ENCODE data around the gene ZMYND8. TPM values are rescaled to one million over a fixed set of nuclear protein-coding genes. Genes with fewer than 3 reads are reported as not detected.

The ZMYND8 gene
- total RNA-seq, 1 donor from 2014 or later = 19.2 TPM

GRCh38 chr20:47235111-47235510 is 121.4 kb downstream of the ZMYND8 start:
- peaks cover 4% of the 10 kb centered on the region for H3K36me3 ChIP-seq (ENCODE audit: control insufficient read depth, insufficient read depth, low read length)
- TF ChIP-seq CTCF (IDR thresholded peaks at IDR 0.05; ENCODE audit: insufficient read depth, low read length, poor library complexity, severe bottlenecking) = no peak
- no peak for DNase-seq (ENCODE audit: low read depth)

GRCh38 chr20:47233333-47234188 is 122.9 kb downstream of the ZMYND8 start:
- Histone ChIP-seq H3K36me3 (ENCODE audit: control insufficient read depth, insufficient read depth, low read length) (peaks cover 4% of the 10 kb centered on the region), H3K4me3 (ENCODE audit: low read depth, low read length) (no peak overlapping the region), H3K27me3 (ENCODE audit: control insufficient read depth, insufficient read depth, low read length) (no peaks in the 10 kb centered on the region)
- no peak for DNase-seq (ENCODE audit: low read depth)
- TF ChIP-seq CTCF (IDR thresholded peaks at IDR 0.05; ENCODE audit: insufficient read depth, low read length, poor library complexity, severe bottlenecking) = no peak

More at GRCh38 chr20:47235111-47235510, 121.4 kb downstream of the ZMYND8 start:
- H3K27me3 ChIP-seq (ENCODE audit: control insufficient read depth, insufficient read depth, low read length) = no peaks in the 10 kb centered on the region
- H3K4me3 ChIP-seq (ENCODE audit: low read depth, low read length) = no peak overlapping the region

GRCh38 chr20:47232518-47232917 is 124.0 kb downstream of the ZMYND8 start:
- peaks cover 4% of the 10 kb centered on the region for H3K36me3 ChIP-seq (ENCODE audit: control insufficient read depth, insufficient read depth, low read length)
- no peak overlapping the region for H3K4me3 ChIP-seq (ENCODE audit: low read depth, low read length)
- no peak for TF ChIP-seq CTCF (IDR thresholded peaks at IDR 0.05; ENCODE audit: insufficient read depth, low read length, poor library complexity, severe bottlenecking)
- no peaks in the 10 kb centered on the region for H3K27me3 ChIP-seq (ENCODE audit: control insufficient read depth, insufficient read depth, low read length)
- DNase-seq (ENCODE audit: low read depth) = no peak

GRCh38 chr20:47231382-47232039 is 125.0 kb downstream of the ZMYND8 start:
- H3K27me3 ChIP-seq (ENCODE audit: control insufficient read depth, insufficient read depth, low read length) = no peaks in the 10 kb centered on the region
- TF ChIP-seq CTCF (IDR thresholded peaks at IDR 0.05; ENCODE audit: insufficient read depth, low read length, poor library complexity, severe bottlenecking) = no peak
- DNase-seq (ENCODE audit: low read depth) = no peak
- H3K4me3 ChIP-seq (ENCODE audit: low read depth, low read length) = no peak overlapping the region
- H3K36me3 ChIP-seq (ENCODE audit: control insufficient read depth, insufficient read depth, low read length) = peaks cover 7% of the 10 kb centered on the region

- no peak for DNase-seq (ENCODE audit: low read depth)
- TF ChIP-seq CTCF (IDR thresholded peaks at IDR 0.05; ENCODE audit: insufficient read depth, low read length, poor library complexity, severe bottlenecking) = no peak
- H3K36me3 ChIP-seq (ENCODE audit: control insufficient read depth, insufficient read depth, low read length) = peaks cover 6% of the 10 kb centered on the region
Observed at GRCh38 chr20:47230811-47231256, 125.7 kb downstream of the ZMYND8 start.

More at GRCh38 chr20:47230811-47231256, 125.7 kb downstream of the ZMYND8 start:
- Histone ChIP-seq H3K27me3 (ENCODE audit: control insufficient read depth, insufficient read depth, low read length) (no peaks in the 10 kb centered on the region), H3K4me3 (ENCODE audit: low read depth, low read length) (no peak overlapping the region)

All from kidney epithelial cell (primary cell).